ENCODE measurements around the gene KLHL12.

Gene KLHL12

GRCh38 chr1:202880062-202880461 is 47.0 kb downstream of the KLHL12 start:
- TF ChIP-seq, protein P1, sequence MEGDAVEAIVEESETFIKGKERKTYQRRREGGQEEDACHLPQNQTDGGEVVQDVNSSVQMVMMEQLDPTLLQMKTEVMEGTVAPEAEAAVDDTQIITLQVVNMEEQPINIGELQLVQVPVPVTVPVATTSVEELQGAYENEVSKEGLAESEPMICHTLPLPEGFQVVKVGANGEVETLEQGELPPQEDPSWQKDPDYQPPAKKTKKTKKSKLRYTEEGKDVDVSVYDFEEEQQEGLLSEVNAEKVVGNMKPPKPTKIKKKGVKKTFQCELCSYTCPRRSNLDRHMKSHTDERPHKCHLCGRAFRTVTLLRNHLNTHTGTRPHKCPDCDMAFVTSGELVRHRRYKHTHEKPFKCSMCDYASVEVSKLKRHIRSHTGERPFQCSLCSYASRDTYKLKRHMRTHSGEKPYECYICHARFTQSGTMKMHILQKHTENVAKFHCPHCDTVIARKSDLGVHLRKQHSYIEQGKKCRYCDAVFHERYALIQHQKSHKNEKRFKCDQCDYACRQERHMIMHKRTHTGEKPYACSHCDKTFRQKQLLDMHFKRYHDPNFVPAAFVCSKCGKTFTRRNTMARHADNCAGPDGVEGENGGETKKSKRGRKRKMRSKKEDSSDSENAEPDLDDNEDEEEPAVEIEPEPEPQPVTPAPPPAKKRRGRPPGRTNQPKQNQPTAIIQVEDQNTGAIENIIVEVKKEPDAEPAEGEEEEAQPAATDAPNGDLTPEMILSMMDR (IDR thresholded peaks at IDR 0.05; ENCODE audit: extremely low read depth, missing control alignments): no peak
- no peak for DNase-seq (ENCODE audit: low spot score)

GRCh38 chr1:202879128-202879527 is 47.9 kb downstream of the KLHL12 start:
- DNase-seq (ENCODE audit: low spot score): no peak
- TF ChIP-seq, protein P1 (IDR thresholded peaks at IDR 0.05; ENCODE audit: extremely low read depth, missing control alignments): no peak

- DNase-seq (ENCODE audit: low spot score): no peak
- TF ChIP-seq, protein P1 (IDR thresholded peaks at IDR 0.05; ENCODE audit: extremely low read depth, missing control alignments): no peak
Measured at GRCh38 chr1:202873026-202873425, 54.0 kb downstream of the KLHL12 start.

DNA sequence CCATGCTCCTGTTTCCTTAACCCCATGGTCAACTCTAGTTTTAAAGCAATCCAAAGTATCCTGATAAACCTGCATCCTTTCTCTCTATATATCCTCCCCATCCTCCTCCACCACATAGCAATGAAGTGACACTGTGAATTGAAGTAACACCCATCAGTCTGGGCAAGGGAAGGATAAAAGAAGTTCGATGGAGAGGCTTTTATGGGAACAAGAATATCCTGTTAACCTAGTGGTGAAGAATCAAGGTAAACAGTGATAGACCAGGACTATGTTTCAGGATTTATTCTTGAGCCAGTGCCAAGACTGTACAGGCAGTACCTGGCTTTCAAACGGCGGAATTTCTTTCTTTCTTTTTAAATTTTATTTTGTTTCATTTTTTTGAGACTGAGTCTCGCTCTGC is 55.7 kb downstream of the KLHL12 start:
- DNase-seq (ENCODE audit: low spot score): no peak
- TF ChIP-seq, protein P1 (IDR thresholded peaks at IDR 0.05; ENCODE audit: extremely low read depth, missing control alignments): no peak

- TF ChIP-seq, protein P1 (IDR thresholded peaks at IDR 0.05; ENCODE audit: extremely low read depth, missing control alignments): no peak
- DNase-seq (ENCODE audit: low spot score): no peak
Measured at GRCh38 chr1:202862679-202863560, 64.1 kb downstream of the KLHL12 start.

DNA sequence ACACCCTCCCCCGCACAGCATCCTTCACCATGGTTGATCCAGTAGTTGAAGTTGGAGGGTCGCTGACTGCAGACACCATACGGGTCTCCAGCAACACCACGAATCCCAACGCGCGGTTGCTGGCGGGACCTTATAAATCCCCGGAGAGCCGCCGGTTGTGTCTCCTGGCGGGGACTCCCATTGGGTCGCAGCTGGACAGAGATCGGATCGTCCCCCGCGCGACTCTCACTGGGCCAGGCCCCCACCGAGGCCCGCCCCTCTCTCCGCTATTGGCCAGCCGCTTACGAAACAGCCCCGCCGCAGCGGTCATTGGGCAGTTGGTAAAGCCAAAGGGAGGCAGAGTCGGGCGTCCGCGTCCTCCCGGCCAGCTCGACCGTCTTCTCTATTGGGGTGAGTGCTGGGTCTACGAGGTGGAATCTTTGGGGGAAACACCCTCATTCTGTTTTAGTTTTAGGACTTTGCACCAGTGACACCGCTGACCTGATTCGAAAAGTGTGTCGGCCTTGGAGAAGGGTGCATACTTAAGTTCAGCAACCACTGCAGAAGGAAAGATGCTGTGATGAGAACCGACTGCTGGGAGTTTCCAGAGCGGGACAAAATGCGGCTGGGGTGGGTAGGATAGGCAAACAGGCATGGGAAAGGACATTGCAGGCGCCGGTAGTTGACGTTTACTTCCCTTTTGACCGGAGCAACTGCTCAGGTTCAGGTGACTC is 65.5 kb downstream of the KLHL12 start:
- TF ChIP-seq, protein P1 (IDR thresholded peaks at IDR 0.05; ENCODE audit: extremely low read depth, missing control alignments): no peak
- peak; percentile 90 for DNase-seq (ENCODE audit: low spot score)

Measured in GM20000 (cell line).